KOPT-K1 (cell line): ENCODE results near the gene NCKAP5.

Experiments used
- H3K27ac ChIP-seq: fragments of 200-600 bp; sonication (generic); 2 replicates; pipeline ENCODE4 v1.5.1; 2016; ENCODE audit warnings: antibody characterized with exemption, mild to moderate bottlenecking, low read depth, low read length; ENCODE audit not compliant: poor library complexity, severe bottlenecking
- H3K36me3 ChIP-seq: fragments of 200-600 bp; sonication (generic); 2 replicates; pipeline ENCODE4 v1.5.1; 2017; ENCODE audit warnings: antibody characterized with exemption, mild to moderate bottlenecking, low read length, moderate library complexity; ENCODE audit not compliant: insufficient read depth
- H3K9me3 ChIP-seq: fragments of 200-600 bp; sonication (generic); 2 replicates; pipeline ENCODE4 v1.5.1; 2017; ENCODE audit warnings: antibody characterized with exemption, low read length, mild to moderate bottlenecking; ENCODE audit not compliant: insufficient read depth, poor library complexity, severe bottlenecking

Gene NCKAP5

DNA sequence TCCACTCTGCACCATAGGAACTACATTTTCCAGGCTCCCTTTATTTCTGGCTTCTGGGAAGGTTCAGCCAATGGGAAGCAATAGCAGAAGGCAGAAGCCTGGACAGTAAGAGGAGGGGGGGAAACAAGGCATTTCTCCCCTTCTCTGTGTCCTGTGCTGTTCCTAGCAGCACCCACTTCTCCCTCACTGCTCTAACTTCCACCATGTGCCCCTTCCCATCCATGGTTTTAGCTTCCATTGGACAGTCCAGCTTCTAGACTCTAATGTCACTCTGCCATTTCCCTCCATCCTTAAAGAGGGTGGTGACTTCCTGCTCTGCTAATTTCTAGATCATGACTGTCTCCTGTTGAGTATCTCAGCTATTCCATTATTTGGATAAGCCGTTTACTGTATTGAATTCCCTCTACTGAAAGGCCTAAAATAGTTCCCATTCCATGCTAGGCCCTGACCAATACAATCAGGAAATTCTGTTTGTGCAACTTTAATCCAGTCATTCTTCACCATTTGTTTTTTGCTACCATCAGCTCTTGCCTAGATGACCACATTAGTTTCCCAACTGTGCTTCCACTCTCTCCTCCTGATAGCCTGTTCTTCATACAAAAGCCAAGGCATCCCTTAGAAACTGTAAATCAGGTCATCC is 877.5 kb downstream of the NCKAP5 start:
- no peaks in the 10 kb centered on the region for H3K9me3 ChIP-seq
- H3K36me3 ChIP-seq, result no peaks in the 10 kb centered on the region
- H3K27ac ChIP-seq, result no peak overlapping the region

DNA sequence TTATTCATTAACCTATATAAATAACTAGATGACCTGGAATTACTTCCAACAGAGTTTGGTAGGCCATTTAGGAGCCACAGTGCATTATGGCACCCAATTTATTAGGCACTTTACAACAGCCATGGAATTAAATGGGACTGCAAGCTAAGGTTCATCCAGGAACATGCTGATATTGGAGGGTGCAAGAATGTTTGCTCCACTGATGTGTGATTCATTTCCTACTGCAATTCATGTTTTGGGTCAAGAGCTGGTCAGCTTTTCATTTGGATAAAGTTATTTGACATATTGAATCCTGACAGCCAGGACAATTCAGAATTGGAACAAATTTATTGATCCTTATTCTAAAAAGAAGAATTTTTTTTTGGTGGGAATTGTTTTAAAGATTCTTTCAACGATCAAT is 886.5 kb downstream of the NCKAP5 start:
- H3K36me3 ChIP-seq, result no peaks in the 10 kb centered on the region
- H3K27ac ChIP-seq, result no peak overlapping the region
- no peaks in the 10 kb centered on the region for H3K9me3 ChIP-seq

DNA sequence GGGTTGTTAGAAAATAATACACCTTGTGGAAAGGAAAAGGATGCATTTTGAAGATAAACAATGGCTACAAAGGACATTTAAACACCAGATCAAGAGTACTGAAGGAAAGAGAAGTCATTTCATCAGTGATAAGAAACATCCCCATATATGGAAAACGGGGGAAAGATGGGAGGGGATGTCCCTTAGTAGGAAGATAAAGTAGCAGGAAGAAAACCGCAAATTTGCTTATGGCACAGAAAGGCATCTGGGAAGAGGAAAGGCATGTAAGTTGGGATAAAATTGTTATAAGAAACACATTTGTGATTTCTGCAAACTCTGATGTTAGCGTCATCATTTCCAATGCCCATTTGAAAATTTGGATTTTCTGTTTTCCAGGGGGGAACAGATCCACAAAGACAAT is 887.7 kb downstream of the NCKAP5 start:
- H3K36me3 ChIP-seq, result no peaks in the 10 kb centered on the region
- no peaks in the 10 kb centered on the region for H3K9me3 ChIP-seq
- no peak overlapping the region for H3K27ac ChIP-seq

DNA sequence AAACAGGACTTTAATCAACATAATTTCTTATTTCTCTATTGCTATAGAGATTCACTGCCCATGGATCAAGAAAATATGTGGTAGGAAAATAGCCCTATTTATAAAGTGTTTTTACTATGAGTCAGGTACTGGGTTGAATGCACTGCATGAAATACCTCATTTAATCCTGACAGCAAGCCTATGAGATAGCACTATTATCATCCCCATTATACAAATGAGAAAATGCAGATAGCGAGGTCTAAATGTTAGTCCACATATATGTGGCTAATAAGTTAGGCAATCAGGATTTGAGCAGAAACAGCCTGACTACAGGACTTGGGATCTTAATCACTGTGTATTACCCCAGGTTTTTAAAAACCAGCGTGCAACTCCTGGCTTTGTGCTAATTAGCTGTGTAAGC is 889.8 kb downstream of the NCKAP5 start:
- Histone ChIP-seq H3K36me3 (no peaks in the 10 kb centered on the region), H3K27ac (no peak overlapping the region)

DNA sequence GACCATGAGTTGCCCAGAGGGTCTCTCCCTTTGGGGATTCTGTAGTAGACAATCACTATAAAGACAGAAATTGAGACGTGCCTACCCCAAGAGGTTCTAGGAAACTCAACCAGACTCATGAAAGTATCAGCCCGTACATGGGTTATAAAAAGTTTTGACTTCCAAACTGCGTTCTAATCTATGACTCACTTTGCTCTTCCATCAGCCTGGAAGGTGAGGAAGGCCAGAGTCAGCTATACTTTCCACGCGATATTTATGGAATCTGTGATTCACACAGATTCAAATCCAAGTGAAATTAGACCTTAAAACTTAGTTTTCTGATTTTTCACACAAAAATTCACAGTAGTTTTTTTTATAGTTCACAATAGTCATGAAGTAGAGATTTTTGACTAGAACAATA is 890.6 kb downstream of the NCKAP5 start:
- no peak overlapping the region for H3K27ac ChIP-seq
- no peaks in the 10 kb centered on the region for H3K36me3 ChIP-seq
- no peaks in the 10 kb centered on the region for H3K9me3 ChIP-seq

More for the DNA sequence above, 889.8 kb downstream of the NCKAP5 start:
- no peaks in the 10 kb centered on the region for H3K9me3 ChIP-seq

DNA sequence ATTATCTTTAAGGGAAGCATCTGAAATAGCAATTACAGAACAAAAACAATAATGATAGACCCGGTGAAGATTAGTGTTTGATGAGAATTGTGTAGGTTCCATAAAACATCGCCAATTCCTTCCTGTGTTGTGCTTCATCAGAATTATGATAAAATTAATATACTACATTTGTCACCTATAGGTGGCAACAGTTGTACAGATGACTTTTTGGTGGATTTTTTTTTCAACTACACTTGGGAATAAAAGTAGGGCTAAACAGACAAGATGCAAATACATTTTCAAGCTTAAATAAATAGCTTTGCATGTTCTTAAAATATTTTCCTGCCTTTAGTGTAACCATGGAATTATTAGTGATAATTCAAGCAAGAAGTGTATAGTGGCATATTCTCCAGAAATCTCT is 891.3 kb downstream of the NCKAP5 start:
- H3K9me3 ChIP-seq, result no peaks in the 10 kb centered on the region
- H3K36me3 ChIP-seq, result no peaks in the 10 kb centered on the region
- no peak overlapping the region for H3K27ac ChIP-seq

DNA sequence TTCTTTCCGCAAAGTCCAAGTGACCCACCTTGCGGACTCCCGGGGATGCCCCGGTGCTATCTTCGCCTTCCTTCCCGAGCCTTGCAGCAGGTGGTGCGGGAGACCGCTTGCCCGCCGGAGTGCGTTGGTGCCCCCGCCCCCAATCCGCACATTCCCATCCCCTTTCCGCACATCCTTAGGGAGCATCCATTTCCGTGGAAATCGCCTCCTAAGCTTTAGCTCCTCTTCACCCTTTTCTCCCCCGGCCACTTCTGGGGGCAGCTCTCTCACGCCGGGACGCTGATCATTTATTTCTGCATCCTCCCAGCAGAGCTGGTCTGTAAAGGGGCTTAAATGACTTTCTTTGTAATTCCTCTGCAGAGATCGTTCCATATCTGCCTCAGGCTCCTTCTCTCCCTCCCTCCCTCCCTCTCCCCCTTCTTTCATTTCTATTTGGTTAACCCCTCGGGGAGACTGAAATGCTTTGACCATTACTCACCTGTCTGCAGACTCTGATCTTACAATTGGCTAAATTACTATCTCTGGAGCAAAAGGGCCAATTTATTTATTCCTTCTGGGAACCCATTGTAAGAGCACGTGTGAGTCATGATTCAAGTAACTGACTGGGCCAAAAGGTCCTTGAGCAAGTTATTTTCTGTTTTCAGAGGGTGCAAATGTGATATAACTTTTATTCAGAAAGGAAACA is 897.0 kb downstream of the NCKAP5 start:
- Histone ChIP-seq H3K27ac (no peak overlapping the region), H3K36me3 (no peaks in the 10 kb centered on the region), H3K9me3 (peaks cover 13% of the 10 kb centered on the region)

DNA sequence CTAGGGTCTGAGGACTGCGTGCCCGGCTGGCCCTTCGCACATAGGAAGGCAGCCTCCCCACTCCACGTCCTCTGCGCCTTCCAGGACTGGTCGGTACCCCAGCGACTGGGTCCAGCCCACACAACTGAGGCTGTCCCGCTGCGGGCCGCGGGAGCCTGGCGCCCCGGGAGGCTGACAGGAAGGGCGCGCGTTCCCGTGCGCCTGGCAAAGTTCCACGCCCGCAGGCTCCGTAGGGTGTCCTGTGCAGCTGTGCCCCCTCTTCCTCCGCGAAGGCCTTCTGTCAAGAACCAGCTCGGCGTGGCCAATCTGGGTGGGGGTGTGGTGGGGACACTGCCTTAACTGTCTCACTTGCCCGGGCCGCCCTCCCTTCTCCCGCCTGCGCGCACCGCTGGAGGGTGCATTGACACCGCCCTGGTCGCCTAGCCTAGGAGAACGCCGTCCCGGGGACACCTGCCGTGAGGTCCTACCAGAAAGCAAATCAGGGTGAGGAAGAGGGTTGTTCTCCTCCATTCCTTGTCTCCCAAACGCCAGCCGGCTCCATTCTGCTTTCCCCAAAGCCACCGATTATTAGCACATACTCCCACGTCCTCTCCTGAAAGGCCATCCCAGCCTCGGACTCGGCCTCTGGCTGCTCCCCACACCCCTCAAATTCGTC is 897.6 kb downstream of the NCKAP5 start:
- Histone ChIP-seq H3K27ac (no peak overlapping the region), H3K9me3 (peaks cover 13% of the 10 kb centered on the region), H3K36me3 (no peaks in the 10 kb centered on the region)

DNA sequence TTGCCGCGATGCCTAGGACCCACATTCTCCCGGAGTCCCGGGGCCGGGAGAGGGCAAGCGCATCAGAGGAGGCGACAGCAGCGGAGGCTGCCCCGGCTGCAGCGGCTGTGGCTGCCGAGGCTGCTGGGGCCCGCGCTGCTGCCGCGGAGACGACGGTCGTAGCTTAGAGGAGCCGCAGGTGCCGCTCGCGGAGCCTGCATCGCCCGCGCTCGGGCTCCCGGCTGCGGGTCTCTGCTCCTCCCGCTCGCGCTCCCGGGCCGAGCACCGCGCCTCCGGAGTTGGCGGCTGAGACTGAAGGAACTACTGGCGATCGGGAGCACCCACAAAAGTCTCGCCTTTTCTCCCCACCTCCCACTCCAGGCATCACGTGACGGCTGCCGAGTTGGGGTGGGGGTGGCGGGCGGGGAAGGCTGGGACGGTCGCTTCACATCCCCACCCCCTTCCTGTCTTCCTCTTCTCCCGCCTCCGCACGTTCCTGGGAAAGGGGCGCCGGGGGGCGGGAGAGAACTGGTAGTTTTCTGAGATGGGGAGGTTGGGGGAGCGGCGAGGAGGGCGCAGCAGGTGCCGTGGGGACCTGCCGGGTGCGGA is 898.3 kb downstream of the NCKAP5 start, which contains the start of gene LYPD1:
TSS of gene LYPD1 (minus strand) at position 298 of the 588 bp plus-strand sequence. CDS start at position 25, 273 bp downstream.
- H3K36me3 ChIP-seq, result no peaks in the 10 kb centered on the region
- peaks cover 13% of the 10 kb centered on the region for H3K9me3 ChIP-seq
- no peak within 1 kb of the TSS for H3K27ac ChIP-seq

DNA sequence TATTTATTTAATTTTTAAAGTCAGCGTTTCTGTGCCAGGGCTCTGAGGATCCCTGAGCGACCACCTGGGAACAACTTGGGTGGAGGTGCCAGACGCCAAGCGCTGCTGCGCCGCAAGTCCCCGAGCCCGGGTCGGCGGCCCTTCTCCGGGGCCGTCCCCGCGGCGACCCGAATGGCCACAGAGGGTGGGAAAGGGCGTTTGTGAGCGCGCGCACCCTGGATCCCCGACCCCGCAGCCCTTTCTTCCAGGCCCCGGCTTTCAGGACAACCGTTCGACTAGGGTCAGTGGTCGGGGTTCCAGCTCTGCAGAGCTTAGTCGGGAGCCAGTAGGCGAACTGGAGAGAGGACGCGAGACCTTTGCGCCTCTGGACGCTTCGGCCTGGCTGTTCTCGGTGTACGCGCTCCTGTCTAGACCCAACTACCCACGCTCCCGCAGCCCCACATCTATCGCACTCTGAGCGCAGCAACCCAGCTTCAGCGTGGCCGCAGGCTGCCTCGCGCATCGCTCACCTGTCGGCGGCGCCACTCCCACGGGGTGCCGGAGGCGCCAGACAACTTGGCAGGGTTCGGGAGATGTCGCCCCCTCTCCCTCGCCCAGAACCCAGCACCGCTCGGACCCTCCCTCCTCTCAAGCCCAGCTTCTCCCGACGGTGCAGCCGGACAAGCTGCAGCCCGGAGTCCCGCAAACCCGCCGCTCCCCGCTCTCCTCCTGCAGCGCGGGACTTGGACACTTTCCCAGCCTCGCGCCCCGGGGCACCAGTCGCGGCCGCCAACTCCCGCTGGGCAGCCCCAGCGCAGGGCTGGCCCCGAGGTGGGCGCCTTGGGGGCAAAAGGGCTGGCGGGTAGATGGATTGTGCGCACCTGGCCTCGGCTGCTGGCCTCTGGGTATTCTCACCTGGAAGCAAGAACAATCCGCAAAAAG is 899.0 kb downstream of the NCKAP5 start:
- Histone ChIP-seq H3K27ac (no peak overlapping the region), H3K9me3 (peaks cover 13% of the 10 kb centered on the region), H3K36me3 (no peaks in the 10 kb centered on the region)

DNA sequence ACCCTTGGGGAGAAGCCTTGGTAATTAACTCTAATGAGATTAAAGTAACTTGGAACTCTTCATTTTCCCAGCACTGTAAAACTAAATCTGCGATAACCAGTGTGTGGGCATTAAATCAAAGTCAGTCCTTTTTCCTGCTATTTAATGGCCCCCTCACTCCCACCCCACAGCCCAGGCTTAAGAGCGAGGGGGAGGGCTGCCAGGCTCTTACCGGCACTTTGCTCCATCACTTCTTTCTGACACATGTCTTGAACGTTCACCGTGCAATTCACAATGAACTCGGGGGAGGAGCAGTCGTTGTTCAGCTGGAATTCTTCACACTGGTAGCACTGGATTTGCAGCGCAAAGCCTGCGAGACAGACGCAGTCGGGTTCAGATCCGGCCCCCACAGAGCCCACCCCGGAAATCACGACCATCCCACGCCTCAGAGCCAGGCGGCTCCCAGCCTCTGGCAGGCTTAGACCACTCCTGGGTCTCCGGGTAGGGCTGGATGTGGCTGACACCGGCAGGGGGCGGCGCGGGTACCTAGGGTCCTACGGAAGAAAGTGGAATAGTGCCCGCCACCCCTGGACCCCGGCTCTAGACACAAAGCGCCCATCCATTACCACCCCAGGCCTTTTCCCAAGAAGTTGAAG is 900.0 kb downstream of the NCKAP5 start:
- Histone ChIP-seq H3K9me3 (peaks cover 13% of the 10 kb centered on the region), H3K36me3 (no peaks in the 10 kb centered on the region), H3K27ac (no peak overlapping the region)

DNA sequence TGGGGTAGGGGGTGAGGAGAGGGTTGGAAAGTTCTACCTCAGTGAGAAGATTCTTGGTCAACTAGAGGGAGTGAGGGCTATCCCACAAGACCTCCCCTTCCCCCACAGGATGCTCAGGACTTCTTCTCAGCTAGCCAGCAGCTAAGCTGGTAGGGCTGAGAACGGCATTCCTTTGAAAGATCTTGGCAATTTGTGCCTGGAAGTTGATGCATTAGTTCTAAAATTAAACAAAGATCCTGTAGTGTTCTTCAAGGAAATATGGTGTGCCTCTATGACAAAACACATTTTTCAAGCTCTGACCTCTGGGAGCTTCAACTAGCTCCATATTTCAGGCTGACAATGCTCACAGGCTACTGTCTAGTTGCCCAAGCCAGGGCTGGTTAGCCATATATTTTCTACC is 900.6 kb downstream of the NCKAP5 start:
- H3K9me3 ChIP-seq, result peaks cover 13% of the 10 kb centered on the region
- no peaks in the 10 kb centered on the region for H3K36me3 ChIP-seq
- H3K27ac ChIP-seq, result no peak overlapping the region

DNA sequence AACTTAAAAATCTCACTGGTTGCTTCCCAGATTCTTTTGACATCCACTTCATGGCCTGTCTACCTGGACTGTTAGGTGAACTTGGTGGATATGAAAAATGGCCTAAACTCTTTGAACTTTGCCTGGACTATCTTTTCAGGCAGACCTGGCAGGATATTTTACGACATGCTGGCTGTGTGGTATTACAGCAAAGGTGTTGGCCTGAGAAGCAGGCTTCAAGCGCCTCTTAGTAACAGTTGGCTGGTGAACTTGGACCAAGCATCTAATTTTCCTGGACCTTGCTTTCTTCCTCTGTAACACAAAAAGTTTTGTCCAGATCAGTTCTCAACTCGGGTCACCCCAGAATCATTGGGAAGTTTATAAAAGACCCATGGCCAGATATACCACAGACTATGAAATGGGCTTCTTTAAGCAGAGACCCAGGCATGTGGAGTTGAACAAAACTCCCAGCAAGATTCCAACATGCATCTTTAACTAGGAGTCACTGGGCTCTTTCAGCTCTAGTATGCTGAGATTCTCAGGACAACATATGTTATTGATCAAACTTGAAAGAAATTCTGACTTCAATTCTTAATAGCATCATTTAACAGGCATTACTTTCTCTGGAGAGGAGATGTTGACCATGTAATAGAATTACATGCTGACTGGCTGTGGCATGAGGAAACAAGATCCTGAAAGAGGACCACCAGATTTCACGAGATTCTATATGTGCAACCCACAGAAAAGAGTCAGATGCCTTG is 902.7 kb downstream of the NCKAP5 start:
- Histone ChIP-seq H3K36me3 (no peaks in the 10 kb centered on the region), H3K9me3 (peaks cover 13% of the 10 kb centered on the region), H3K27ac (no peak overlapping the region)

DNA sequence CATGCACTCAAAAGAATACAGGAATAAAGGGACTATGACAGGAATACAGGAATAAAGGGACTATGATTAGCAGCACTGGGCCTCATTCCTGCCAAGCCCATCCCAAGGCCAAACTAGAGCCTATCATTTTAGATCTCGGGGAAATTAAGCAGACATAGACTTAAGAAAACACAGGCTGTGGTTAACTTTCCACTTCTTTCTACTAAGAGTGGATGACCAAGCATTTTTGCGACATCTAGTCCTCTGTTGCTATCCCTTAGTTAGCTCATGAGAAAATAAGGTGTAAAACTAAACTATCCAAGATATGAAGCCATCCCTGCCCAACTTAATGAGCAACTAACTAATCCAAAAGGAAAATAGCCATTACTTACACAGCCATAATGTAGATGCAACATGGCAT is 904.2 kb downstream of the NCKAP5 start:
- no peaks in the 10 kb centered on the region for H3K36me3 ChIP-seq
- H3K27ac ChIP-seq, result no peak overlapping the region
- H3K9me3 ChIP-seq, result peaks cover 7% of the 10 kb centered on the region
